D341Med (cell line): ENCODE measurements around the gene ZFHX2.
"Not testable (repeated sequence)": the region's sequence is repeated elsewhere in the genome, so short reads cannot be mapped to it uniquely, and the experiment has no call there.

Experiments
- DNase-seq: peaks from one replicate; pipeline ENCODE4 v3.0.0; 2012; ENCODE audit warnings: low spot score

Gene ZFHX2

DNA sequence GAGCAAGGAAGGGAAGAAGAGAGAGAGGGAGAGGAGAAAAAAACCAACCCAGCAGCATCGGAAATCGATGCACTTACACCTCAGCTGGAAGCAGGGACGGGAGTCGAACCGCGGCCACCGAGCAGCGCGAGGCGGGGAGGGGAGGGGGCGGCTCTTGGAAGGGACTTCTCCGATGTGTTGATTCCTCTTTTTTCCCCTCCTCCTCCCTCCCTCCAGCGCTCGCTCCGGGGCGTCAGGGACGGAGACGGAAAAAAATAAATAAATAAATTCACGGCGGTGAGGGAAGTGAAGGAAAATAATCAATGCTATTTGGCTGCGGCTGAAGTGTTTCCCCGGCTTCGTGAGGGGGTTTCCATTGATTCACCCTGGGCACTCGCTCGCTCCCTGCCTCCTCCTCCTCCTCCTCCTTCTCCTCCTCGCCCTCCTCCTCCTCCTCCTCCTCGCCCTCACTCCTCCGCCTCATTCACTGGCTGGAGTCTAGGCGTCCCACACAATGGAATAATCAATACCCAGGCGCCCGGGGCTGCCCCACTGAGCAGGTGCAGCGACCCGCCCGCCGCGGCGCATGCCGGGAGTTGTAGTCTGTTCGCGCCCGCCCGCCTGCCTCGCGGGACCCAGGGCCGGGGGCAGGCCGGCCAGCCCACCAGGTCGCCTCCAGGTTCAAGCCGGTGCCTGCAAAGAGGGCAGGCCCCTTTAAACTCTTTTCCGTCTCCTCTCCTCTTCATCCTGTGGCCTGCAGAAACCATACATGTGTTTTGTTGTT is at the start of gene ZFHX2:
Gene ZFHX2 (minus strand): TSS at position 500 of the 763 bp plus-strand sequence. CDS start 16,440 bp downstream, outside the sequence.
- DNase-seq = peak; percentile 94

DNA sequence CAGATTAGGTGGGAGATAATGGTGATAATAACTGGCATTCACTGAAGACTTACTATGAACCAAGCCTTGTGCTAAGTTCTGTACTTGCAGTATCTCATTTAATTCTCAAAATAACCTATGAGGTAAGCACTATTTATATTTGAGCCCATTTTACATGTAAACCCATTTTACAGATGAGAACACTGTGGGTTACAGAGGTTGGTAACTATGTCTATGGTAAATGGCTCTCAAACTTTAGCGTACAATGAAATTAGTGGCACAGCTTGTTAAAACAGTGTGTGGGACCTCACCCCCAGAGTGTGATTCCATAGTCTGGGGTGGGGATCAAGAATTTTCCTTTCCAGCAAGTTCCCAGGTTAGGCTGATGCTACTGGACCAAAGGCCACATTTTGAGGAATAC is 49.2 kb upstream of the ZFHX2 start:
- DNase-seq = no peak

DNA sequence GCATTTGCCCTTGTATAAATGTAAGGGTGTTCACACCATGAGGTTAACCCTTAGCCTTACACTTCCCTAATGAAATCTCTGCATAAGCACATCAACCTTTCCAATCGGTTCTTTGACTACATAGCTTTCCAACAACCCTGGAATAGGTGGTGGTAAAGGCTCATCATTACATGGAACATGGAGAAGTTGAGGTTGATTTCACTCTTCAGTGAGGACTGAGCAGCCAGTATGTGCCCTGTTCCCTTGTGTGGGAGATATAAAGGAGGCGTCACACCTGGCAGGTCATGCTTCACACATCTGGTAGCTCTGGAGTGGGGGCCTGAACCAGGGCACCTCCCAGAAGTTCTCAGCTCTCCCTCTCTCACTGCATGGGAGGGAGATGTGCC is 48.8 kb upstream of the ZFHX2 start:
- no peak for DNase-seq

DNA sequence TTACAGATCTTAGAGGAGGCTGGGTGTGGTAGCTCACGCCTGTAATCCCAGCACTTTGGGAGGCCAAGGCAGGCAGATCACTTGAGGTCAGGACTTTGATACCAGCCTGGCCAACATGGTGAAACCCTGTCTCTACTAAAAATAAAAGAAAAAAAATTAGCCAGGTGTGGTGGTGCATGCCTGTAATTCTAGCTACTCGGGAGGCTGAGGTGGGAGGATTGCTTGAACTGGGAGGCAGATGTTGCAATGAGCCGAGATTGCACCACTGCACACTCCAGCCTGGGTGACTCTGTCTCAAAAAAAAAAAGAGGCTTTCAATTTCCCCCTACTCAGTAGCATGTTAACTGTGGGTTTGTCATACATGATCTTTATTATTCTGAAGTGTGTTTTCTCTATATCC is 42.6 kb upstream of the ZFHX2 start:
- DNase-seq = not testable (repeated sequence)

DNA sequence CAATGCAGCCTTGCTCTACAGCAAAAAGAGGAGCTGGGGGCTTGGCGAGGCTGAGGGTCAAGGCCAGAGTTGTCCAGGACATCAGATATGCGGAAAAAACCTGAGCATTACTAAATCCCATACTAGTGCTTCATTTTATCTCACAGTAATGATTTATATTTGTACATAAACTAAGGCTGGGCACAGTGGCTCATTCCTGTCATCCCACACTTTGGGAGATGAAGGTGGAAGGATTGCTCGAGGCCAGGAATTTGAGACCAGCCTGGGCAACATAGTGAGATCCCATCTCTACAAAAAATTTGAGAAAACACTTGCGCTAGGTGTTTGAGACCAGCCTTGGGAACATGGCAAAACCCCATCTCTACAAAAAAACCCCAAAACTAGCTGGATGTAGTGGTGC is 38.6 kb upstream of the ZFHX2 start:
- DNase-seq = no peak

DNA sequence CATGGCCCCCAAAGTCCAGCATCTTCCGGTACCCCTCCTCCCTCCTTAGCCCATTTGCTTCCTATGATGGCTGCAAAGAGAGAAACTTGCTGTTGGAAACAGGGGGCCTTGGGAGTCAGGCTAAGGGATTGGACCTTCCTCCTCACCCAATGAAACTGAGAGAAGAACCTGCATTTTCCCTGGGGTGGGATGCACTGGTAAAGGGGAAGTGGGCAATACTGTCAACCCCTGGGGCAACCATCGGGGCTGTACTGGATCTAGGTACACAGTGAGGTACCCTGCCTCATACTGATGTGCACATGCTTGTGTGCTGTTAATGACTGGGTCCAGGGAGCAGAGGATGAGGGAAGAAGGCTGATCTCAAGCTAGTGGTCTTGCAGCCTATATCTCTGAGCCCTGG is 38.0 kb upstream of the ZFHX2 start:
- DNase-seq = peak; percentile 14

DNA sequence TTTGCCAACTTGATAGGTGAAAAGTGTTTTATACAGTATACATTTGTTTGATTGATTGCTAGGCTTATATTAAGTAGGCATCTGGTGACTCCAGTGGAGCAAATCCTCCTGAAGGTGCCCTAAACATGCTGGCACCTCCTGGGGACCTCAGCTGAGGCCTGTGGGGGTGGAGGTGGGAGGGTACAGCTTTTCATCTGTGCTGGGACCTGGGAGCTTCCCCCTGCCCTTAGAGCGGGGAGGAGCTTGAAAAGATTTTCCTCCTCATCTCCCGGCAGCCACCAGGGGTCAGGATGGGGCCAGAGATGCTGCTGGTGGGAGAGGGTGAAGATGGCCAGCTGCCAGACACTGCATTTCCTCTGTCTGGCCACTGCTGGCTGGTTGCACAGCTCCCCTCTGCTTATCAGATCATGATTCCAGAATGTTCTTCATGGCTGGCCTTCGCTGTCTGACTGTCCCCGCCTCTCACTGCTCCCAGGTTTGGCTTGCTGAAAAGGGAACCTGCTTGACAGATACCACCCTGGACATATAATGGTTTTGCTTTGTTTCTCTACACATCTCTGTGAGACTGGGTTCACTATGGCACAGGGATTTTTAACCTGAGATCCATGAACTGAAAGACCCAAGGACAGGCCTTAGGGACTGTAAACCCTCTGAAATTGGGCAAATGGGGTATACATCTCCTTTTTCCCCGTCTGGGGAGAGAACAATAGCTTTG is 37.5 kb upstream of the ZFHX2 start:
- DNase-seq = peak; percentile 93

DNA sequence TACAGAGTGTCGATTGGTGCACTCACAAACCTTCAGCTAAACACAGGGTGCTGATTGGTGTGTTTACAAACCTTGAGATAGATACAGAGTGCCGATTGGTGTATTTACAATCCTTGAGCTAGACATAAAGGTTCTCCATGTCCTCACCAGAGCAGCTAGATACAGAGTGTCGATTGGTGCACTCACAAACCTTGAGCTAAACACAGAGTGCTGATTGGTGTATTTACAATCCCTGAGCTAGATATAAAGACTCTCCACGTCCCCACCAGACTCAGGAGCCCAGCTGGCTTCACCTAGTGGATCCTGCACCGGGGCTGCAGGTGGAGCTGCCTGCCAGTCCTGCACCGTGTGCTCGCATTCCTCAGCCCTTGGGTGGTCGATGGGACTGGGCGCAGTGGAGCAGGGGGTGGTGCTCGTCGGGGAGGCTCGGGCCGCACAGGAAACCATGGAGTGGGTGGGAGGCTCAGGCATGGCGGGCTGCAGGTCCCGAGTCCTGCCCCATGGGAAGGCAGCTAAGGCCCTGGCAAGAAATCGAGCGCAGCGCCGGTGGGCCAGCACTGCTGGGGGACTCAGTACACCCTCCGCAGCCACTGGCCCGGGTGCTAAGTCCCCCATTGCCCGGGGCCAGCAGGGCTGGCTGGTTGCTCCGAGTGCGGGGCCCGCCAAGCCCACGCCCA is 33.1 kb upstream of the ZFHX2 start:
- not testable (repeated sequence) for DNase-seq

DNA sequence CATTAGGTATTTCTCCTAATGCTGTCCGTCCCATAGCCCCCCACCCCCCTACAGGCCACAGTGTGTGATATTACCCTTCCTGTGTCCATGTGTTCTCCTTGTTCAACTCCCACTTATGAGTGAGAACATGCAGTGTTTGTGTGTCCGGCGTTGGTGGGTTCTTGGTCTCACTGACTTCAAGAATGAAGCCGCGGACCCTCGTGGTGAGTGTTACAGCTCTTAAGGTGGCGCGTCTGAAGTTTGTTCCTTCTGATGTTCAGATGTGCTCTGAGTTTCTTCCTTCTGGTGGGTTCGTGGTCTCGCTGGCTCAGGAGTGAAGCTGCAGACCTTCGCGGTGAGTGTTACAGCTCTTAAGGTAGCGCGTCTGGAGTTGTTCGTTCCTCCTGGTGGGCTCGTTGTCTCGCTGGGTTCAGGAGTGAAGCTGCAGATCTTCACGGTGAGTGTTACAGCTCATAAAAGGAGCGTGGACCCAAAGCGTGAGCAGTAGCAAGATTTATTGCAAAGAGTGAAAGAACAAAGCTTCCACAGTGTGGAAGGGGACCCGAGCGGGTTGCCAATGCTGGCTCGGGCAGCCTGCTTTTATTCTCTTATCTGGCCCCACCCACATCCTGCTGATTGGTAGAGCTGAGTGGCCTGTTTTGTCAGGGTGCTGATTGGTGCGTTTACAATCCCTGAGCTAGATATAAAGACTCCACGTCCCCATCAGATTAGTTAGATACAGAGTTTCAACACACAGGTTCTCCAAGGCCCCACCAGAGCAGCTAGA is 32.4 kb upstream of the ZFHX2 start:
- not testable (repeated sequence) for DNase-seq

DNA sequence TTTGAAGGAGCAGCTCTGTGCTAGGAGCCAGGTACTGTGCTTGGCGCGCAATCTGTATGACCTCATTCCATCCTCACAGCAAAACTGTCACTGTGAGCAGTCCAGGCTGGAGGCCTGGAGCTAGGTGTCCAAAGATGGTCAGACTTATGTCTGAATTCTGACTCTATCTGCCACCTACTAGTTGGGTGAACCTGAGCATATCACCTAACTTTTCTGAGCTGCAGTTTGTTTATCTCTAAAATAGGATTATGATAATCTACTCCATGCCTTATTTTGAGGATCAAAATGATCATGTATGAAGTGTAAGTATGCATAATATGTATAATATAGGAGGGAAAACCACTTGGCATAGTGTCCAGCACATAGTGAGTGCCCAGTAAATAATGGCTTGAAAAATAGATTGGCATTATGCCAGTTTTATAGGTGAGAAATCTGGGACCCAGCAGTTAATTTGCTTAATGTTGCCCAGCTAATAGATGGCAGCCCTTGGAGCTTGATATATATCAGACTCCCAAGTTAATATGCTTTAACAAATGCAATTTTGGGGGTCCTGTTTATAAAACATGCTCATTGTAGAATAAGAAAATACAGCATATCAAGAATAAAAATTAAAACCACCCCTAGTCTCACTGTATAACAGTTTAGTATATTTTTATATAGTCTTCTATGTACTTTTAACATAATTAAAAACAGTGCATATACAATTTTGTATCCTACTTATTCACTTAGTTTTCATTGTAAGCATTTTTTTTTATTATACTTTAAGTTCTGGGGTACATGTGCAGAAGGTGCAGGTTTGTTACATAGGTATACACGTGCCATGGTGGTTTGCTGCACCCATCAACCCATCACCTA is 31.6 kb upstream of the ZFHX2 start:
- peak; percentile 12 for DNase-seq

DNA sequence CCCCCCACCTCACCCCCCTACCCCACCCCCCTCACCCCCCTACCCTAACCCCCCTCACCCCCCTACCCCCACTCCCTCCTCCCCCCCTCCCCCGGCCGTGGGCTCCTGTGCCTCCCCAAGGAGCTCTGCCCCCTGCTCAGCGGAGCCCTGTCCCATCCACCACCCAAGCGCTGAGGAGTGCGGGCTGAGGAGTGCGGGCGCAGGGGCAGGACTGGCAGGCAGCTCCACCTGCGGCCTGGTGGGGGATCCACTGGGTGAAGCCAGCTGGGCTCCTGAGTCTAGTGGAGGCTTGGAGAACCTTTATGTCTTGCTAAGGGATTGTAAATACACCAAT is 29.4 kb upstream of the ZFHX2 start:
- peak; percentile 22 for DNase-seq

DNA sequence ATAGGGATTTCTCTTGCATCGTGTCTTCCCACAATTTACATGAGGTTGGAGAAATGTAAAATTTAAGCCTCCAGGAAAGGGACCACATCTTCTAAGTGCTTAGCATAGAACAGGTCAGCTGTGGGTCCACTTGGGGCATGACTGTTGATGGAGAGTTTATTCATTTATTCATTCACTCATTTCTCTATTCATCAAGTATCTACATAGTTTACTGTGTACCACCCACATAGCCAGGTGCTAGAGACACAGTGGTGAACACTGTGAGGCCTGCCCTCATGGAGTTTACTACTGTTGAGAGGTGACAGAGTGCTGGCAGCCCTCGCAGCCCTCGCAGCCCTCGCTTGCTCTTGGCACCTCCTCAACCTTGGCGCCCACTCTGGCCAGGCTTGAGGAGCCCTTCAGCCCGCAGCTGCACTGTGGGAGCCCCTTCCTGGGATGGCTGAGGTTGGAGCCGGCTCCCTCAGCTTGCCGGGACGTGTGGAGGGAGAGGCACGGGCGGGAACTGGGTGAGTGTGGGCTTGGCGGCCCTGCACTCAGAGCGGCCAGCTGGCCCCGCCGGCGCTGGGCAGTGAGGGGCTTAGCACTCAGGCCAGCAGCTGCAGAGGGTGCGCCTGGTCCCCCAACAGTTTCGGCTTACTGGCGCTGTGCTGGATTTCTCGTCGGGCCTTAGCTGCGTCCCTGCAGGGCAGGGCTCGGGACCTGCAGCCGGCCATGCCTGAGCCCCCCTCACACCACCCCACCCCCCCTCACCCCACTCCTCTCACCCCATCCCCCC is 28.8 kb upstream of the ZFHX2 start:
- no peak for DNase-seq

DNA sequence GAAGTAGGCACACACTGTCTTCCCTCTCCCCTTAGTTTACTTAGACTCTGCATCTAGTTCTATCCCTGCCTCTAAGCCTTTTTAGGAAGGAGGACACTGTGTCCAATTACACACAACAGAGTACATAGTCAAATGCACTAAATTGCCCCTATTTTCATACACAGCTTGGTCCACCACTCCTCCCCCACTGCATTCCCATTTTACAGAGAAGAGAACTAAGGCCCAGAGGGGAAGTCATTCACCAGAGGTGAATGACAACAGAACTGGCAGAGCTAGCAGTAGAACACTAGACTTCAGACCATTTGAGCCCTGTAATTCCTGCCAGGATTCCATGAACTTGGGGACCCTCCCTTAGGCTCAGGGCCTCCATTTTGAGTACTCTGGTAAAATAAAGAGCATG is 28.2 kb upstream of the ZFHX2 start:
- DNase-seq = peak; percentile 4

DNA sequence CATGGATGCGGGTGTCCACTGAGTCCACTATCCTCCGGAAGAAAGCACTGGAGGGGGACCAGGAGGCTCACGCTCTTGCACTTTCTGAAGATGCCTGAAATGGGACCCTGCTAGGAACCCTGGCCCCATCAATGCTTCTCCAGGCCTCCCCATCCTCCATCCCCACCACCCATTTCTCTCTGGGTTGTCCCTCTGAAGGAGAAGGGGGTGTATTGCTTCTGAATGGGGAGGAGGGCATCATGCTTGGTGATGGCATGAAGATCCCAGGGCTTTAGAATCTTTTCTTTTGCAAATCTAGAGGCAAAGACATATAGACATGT is 27.7 kb upstream of the ZFHX2 start:
- DNase-seq = no peak

DNA sequence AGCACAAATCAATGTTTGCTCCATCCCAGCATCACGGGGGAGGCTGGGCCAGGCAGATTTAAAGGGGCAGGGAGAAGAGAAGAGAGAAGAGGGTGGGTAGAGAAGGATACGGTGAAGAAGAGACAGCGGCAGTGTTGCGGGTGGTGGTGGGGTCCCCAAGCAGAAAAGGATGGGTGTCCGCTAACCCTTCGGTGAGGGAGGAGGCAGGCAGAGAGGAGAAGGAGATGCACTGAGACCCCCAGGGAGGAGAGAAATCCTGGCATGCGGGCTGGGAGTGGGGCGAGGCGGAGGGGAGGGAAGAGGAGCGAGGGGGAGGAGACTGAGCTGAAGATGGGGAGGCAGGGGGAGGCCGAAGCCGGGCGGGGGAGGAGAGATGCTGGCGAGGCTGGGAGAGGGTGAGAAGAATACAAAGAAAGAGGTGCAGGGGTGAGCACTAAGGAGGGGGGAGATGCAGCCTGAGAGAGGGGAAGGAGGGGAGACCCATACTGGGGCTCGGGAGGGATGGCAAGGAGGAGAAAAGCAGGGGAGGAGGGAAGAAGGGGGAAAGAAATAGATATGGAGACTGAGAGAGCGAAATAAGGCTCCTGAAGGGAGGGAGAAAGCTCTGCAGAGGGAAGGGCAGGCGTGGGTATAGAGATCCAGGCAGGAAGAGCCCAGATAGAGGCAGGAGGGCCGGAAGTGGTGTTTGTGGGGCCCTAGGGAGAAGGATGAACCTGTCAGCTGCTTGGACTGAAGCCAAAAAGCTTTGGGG is 27.2 kb upstream of the ZFHX2 start, which contains the start of gene JPH4:
Gene JPH4 (minus strand): TSS at position 231 of the 751 bp plus-strand sequence. CDS start 1,337 bp downstream, outside the sequence.
- peak; percentile 27 for DNase-seq

DNA sequence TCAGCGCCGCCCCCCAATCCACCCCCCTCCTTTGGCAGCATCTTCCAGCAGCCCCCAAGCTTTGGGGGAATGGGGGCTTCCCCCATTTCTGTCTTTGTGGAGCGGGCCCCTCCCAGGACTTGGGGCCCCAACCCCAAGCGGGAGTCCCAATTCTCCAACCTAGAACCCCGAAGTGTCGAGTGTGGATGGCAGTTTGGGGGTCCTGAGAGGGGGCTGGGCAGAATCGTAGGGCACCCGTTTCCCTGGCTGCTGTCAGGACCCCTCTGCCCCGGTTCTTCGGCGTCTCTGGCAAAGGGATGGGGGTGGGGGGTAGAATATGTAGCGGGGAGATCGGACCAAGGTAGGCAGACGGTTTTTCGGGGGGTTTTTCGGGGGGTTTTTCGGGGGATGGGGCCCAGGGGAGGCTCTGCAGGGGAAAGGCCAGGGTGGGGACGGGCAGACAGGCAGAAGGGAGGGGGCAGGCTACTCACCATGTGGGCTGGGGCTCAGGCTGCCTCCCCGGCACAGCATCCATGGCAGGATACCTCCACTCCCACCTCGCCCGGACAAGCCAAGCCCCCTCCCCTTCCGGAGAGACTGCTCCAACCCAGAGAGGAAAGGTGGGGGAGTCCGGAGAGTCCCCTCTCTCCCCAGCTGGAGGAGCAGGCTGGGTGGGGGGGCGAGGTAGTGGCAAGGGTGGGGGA is 26.3 kb upstream of the ZFHX2 start:
- peak; percentile 30 for DNase-seq

DNA sequence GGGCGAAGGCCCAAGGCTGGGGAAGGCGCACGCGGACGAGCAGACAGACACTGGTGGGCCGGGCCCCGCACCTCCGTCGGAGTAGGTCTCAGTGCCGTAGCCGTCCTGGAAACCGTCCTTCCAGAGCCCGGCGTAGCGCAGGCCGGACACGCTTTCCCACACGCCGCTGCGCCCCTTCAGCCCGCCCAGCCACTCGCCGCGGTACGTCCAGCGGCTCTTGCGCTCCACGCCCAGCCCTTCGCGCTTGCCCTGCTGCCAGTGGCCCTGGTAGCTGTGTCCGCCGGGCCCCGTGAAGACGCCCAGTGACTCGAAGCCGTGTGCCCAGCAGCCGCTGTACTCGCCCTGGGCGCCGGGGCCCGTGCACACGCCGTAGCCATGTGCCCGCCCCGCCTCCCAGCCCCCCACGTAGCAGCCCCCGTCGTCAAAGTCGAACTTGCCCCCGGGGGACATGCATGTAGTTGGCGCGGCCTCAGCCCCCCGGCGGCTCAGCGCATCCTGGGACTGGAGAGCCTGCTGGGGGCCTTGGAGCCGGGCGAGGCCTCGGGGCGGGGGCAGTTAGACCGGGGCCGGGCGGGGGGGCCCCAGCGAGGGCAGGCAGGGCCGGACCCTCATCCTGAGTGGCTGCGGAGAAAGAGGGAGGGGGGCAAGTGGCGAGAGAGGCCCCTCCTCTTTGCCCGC is 25.6 kb upstream of the ZFHX2 start:
- DNase-seq = peak; percentile 42

DNA sequence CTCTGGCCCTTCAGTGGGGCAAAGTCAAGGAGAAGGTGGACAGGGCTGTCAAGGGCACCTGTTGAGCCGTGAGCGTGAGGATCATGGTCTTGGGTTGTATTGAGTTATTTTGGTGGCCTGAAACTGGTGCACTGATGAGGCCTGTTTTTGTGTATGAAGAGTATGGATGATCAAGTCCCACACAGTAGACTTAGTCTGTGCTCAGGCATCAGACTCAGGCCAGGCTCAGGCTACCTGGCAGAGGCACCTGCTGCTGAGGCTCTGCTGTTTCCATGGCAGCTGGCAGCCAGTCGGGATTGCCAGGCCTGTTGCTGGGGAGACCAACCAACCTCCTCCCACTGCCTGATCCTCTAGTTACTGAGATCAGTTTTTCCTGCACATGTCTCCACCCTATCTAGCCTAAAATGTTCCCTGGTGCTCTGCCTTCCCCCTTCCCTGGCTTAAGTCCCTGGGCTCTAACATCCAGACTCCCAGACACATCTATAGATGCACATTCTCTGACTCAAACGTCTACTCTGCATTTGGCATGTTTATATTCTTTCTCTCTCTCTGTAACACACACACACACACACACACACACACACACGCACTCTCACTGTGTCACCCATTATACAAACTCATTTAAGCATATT is 21.9 kb upstream of the ZFHX2 start:
- DNase-seq = peak; percentile 18
